ENCODE measurements around the gene AOC1.

DNA sequence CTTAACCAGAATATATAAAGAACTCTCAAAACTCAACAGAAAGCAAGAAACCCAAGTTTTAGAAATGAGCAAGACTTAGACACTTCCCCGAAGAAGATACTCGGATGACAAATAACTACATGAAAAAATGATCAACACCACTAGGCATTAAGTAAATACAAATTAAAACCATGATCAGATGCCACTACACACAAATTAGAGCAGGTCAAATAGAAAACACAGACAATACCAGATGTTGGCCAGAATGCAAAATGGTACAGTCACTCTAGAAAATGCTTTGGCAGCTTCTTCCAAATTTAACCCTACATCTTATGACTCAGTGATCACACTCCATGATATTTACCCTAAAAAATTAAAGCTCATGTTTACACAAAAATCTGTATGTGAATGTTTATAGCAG is 33.3 kb upstream of the AOC1 start:
- TF ChIP-seq, protein P1, sequence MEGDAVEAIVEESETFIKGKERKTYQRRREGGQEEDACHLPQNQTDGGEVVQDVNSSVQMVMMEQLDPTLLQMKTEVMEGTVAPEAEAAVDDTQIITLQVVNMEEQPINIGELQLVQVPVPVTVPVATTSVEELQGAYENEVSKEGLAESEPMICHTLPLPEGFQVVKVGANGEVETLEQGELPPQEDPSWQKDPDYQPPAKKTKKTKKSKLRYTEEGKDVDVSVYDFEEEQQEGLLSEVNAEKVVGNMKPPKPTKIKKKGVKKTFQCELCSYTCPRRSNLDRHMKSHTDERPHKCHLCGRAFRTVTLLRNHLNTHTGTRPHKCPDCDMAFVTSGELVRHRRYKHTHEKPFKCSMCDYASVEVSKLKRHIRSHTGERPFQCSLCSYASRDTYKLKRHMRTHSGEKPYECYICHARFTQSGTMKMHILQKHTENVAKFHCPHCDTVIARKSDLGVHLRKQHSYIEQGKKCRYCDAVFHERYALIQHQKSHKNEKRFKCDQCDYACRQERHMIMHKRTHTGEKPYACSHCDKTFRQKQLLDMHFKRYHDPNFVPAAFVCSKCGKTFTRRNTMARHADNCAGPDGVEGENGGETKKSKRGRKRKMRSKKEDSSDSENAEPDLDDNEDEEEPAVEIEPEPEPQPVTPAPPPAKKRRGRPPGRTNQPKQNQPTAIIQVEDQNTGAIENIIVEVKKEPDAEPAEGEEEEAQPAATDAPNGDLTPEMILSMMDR (IDR thresholded peaks at IDR 0.05; ENCODE audit: poor library complexity, severe bottlenecking): no peak
- TF ChIP-seq RAD21 (conservative IDR thresholded peaks at IDR 0.05): no peak
- TF ChIP-seq TAF1 (IDR thresholded peaks at IDR 0.05; ENCODE audit: low read depth): no peak
- TF ChIP-seq POLR2AphosphoS5 (IDR thresholded peaks at IDR 0.05): no peak
- TF ChIP-seq EP300 (conservative IDR thresholded peaks at IDR 0.05; ENCODE audit: poor library complexity, severe bottlenecking): no peak
